AG09309 (cell line): ENCODE data around the gene CEMIP.

Experiments
- DNase-seq: peaks from one replicate; pipeline ENCODE4 v3.0.0-alpha.2; 2010; ENCODE audit warnings: low read depth
- H3K4me3 ChIP-seq: 2 replicates; pipeline ENCODE4 v1.5.1; 2011; ENCODE audit warnings: mild to moderate bottlenecking, low read depth, low read length, moderate library complexity; ENCODE audit not compliant: control insufficient read depth
- CTCF ChIP-seq: IDR thresholded peaks from 2 replicates; pipeline ENCODE4 v1.5.1; 2011; ENCODE audit warnings: mild to moderate bottlenecking, low read depth, low read length, inconsistent platforms; ENCODE audit not compliant: insufficient read depth, control insufficient read depth; ENCODE audit errors: missing control alignments

The CEMIP gene

GRCh38 chr15:80990955-80991354 is 211.8 kb downstream of the CEMIP start:
- no peak overlapping the region for H3K4me3 ChIP-seq
- DNase-seq = no peak
- no peak for TF ChIP-seq CTCF

- DNase-seq = no peak
- peak; percentile 18 for TF ChIP-seq CTCF
- H3K4me3 ChIP-seq = no peak overlapping the region
Measured at GRCh38 chr15:80991421-80991820, 212.3 kb downstream of the CEMIP start.

- DNase-seq = no peak
- TF ChIP-seq CTCF = no peak
- no peak overlapping the region for H3K4me3 ChIP-seq
Measured at GRCh38 chr15:80992006-80992405, 212.8 kb downstream of the CEMIP start.

GRCh38 chr15:80992441-80992840 is 213.3 kb downstream of the CEMIP start:
- TF ChIP-seq CTCF = no peak
- no peak overlapping the region for H3K4me3 ChIP-seq
- no peak for DNase-seq

- peak; percentile 43 for TF ChIP-seq CTCF
- DNase-seq = no peak
- H3K4me3 ChIP-seq = no peak overlapping the region
Measured at GRCh38 chr15:80996247-80996646, 217.1 kb downstream of the CEMIP start.

- no peak overlapping the region for H3K4me3 ChIP-seq
- TF ChIP-seq CTCF = no peak
- DNase-seq = no peak
Measured at GRCh38 chr15:80997692-80998091, 218.5 kb downstream of the CEMIP start.

GRCh38 chr15:80998251-80998650 is 219.1 kb downstream of the CEMIP start:
- DNase-seq = no peak
- no peak overlapping the region for H3K4me3 ChIP-seq

More at GRCh38 chr15:80998251-80998650, 219.1 kb downstream of the CEMIP start:
- no peak for TF ChIP-seq CTCF
